Naive thymus-derived CD4-positive, alpha-beta T cell (primary cell): Measurements from ENCODE around the gene PIGQ. TPM values are rescaled to one million over a fixed set of nuclear protein-coding genes. Genes with fewer than 3 reads are reported as not detected.

Experiments
- ATAC-seq: fragments of 150-1000 bp; cut with Tn5 transposase; 2 replicates; pipeline ENCODE4 v1.10.0; 2021; ENCODE audit warnings: mild to moderate bottlenecking, moderate library complexity
- CTCF ChIA-PET: fragments of 350-600 bp; sonication (Branson Sonifier 250); formaldehyde crosslinking; loops from one replicate; lab custom pipeline; 2021; ENCODE audit warnings: antibody characterized with exemption; lab: Charles Lee
- POLR2A ChIA-PET: fragments of 350-600 bp; sonication (Branson Sonifier 250); formaldehyde crosslinking; loops from one replicate; lab custom pipeline; 2021; ENCODE audit warnings: antibody characterized with exemption, inconsistent platforms; lab: Charles Lee
- DNase-seq, 9 donors: peaks; one replicate each; pipeline versions ENCODE4 v3.0.0 to v3.0.0-alpha.2; 2020 to 2022; ENCODE audit warnings: mixed read lengths in 1 of 9
- H3K27ac ChIP-seq: one replicate; pipeline ENCODE4 v1.7.0; 2013; ENCODE audit warnings: mild to moderate bottlenecking, low read depth, low read length, moderate library complexity
- H3K27me3 ChIP-seq, 2 donors: one replicate each; pipeline ENCODE4 v1.7.0; 2013; ENCODE audit warnings: low read length in 2 of 2, mild to moderate bottlenecking in 2 of 2, moderate library complexity in 2 of 2; ENCODE audit not compliant: control insufficient read depth in 2 of 2, insufficient read depth in 2 of 2
- H3K36me3 ChIP-seq, 3 experiments: 1 replicate in 2 of 3; 2 replicates in 1 of 3; pipeline ENCODE4 v1.7.0; 2013; ENCODE audit warnings: low read length in 3 of 3, mild to moderate bottlenecking in 3 of 3, moderate library complexity in 1 of 3; ENCODE audit not compliant: insufficient read depth in 3 of 3, control insufficient read depth in 2 of 3
- H3K4me1 ChIP-seq, 2 donors: one replicate each; pipeline ENCODE4 v1.7.0; 2013; ENCODE audit warnings: low read length in 2 of 2, mild to moderate bottlenecking in 2 of 2, moderate library complexity in 1 of 2; ENCODE audit not compliant: control insufficient read depth in 2 of 2, insufficient read depth in 2 of 2
- H3K4me3 ChIP-seq: 2 replicates; pipeline ENCODE4 v1.7.0; 2013; ENCODE audit warnings: mild to moderate bottlenecking, low read length
- H3K9me3 ChIP-seq, 3 experiments: 1 replicate in 2 of 3; 2 replicates in 1 of 3; pipeline ENCODE4 v1.7.0; 2013; ENCODE audit warnings: low read length in 3 of 3; ENCODE audit not compliant: control insufficient read depth in 2 of 3
- H3K27ac Mint-ChIP-seq, 9 donors: one replicate each; pipeline ENCODE4 v1.8.0; 2020 to 2022; ENCODE audit warnings: mixed read lengths in 9 of 9, mild to moderate bottlenecking in 8 of 9, moderate library complexity in 5 of 9, inconsistent platforms in 2 of 9
- H3K27me3 Mint-ChIP-seq, 5 donors: one replicate each; pipeline ENCODE4 v1.8.0; 2021 to 2022; ENCODE audit warnings: mixed read lengths in 5 of 5, mild to moderate bottlenecking in 1 of 5
- H3K36me3 Mint-ChIP-seq, 5 donors: one replicate each; pipeline ENCODE4 v1.8.0; 2020 to 2022; ENCODE audit warnings: mixed read lengths in 5 of 5, mild to moderate bottlenecking in 3 of 5, inconsistent platforms in 1 of 5
- H3K4me1 Mint-ChIP-seq, 7 donors: one replicate each; pipeline ENCODE4 v1.8.0; 2020 to 2022; ENCODE audit warnings: mixed read lengths in 7 of 7, mild to moderate bottlenecking in 3 of 7, inconsistent platforms in 1 of 7
- H3K4me3 Mint-ChIP-seq, 10 donors: one replicate each; pipeline ENCODE4 v1.8.0; 2020 to 2022; ENCODE audit warnings: mild to moderate bottlenecking in 10 of 10, mixed read lengths in 10 of 10, moderate library complexity in 6 of 10, inconsistent platforms in 2 of 10
- H3K9me3 Mint-ChIP-seq, 11 donors: one replicate each; pipeline ENCODE4 v1.8.0; 2020 to 2022; ENCODE audit warnings: mixed read lengths in 11 of 11, mild to moderate bottlenecking in 4 of 11, inconsistent platforms in 1 of 11, moderate library complexity in 1 of 11
- intact Hi-C, 2 donors: fragments of 100-400 bp; cut with micrococcal nuclease; formaldehyde crosslinking; loops; one replicate each; pipeline ENCODE4 v1.15.1; 2023
- polyA plus RNA-seq, 2 donors: library from polyadenylated mRNA; unstranded; fragments of 300-500 nt; fragmentation: Illumina TruSeq; gene quantifications; one replicate each; pipeline ENCODE4 v1.2.3, GENCODE V29; 2021
- total RNA-seq, 6 experiments: library from RNA in 5 of 6; stranded (reverse) in 5 of 6; gene quantifications; 1 replicate in 5 of 6; 2 replicates in 1 of 6; pipeline ENCODE4 v1.2.3 and lab custom pipeline; 2021 to 2026

The PIGQ gene
- total and polyA plus RNA-seq, 7 experiments from 2014 or later = 12.3 to 63.0 (median 43.4) TPM

- DNase-seq (no peak), ATAC-seq (no peak)
- no peak overlapping the region for H3K27ac ChIP-seq
- intact Hi-C loops = no loop called here
- Mint-ChIP-seq H3K9me3 (no peaks in the 10 kb centered on the region), H3K27me3 (no peaks in the 10 kb centered on the region), H3K4me1 (peaks cover 2 to 15% (median 10%) of the 10 kb centered on the region in 7 donors), H3K4me3 (no peak overlapping the region), H3K27ac (no peak overlapping the region), H3K36me3 (peaks cover 0 to 4% (median 0%) of the 10 kb centered on the region in 5 donors)
- POLR2A ChIA-PET = no interaction called here
- CTCF ChIA-PET = no interaction called here
- no peaks in the 10 kb centered on the region for H3K9me3 ChIP-seq
- H3K36me3 ChIP-seq = peaks cover 0 to 26% (median 0%) of the 10 kb centered on the region in 3 experiments
- H3K4me3 ChIP-seq = no peak overlapping the region
- H3K4me1 ChIP-seq = peaks cover 10 to 13% of the 10 kb centered on the region in 2 donors
- no peaks in the 10 kb centered on the region for H3K27me3 ChIP-seq
Measured at GRCh38 chr16:534135-534534, 35.6 kb upstream of the PIGQ start.

- ChIA-PET POLR2A (no interaction called here), CTCF (no interaction called here)
- Histone ChIP-seq H3K27me3 (no peaks in the 10 kb centered on the region), H3K36me3 (peaks cover 0 to 34% (median 0%) of the 10 kb centered on the region in 3 experiments), H3K4me3 (no peak overlapping the region), H3K9me3 (no peaks in the 10 kb centered on the region), H3K27ac (no peak overlapping the region), H3K4me1 (peaks cover 2 to 5% of the 10 kb centered on the region in 2 donors)
- ATAC-seq = peak; percentile 4
- H3K27me3 Mint-ChIP-seq = no peaks in the 10 kb centered on the region
- no peak overlapping the region for H3K27ac Mint-ChIP-seq
- intact Hi-C loops = no loop called here
- peaks cover 0 to 4% (median 0%) of the 10 kb centered on the region in 5 donors for H3K36me3 Mint-ChIP-seq
- H3K4me3 Mint-ChIP-seq = no peak overlapping the region
- no peaks in the 10 kb centered on the region for H3K9me3 Mint-ChIP-seq
- no peak for DNase-seq
- peaks cover 0 to 7% (median 6%) of the 10 kb centered on the region in 7 donors for H3K4me1 Mint-ChIP-seq
Measured at GRCh38 chr16:534856-535445, 34.8 kb upstream of the PIGQ start.

GRCh38 chr16:535446-536405 lies 34.0 kb upstream of the PIGQ start:
- DNase-seq = no peak
- Histone ChIP-seq H3K4me3 (no peak overlapping the region), H3K4me1 (no peaks in the 10 kb centered on the region), H3K27me3 (no peaks in the 10 kb centered on the region), H3K27ac (no peak overlapping the region), H3K9me3 (no peaks in the 10 kb centered on the region), H3K36me3 (peaks cover 0 to 34% (median 0%) of the 10 kb centered on the region in 3 experiments)
- H3K4me1 Mint-ChIP-seq = peaks cover 0 to 3% (median 0%) of the 10 kb centered on the region in 7 donors
- H3K9me3 Mint-ChIP-seq = no peaks in the 10 kb centered on the region
- H3K4me3 Mint-ChIP-seq = no peak overlapping the region
- peak; percentile 60 for ATAC-seq
- intact Hi-C loops = no loop called here
- ChIA-PET POLR2A (no interaction called here), CTCF (no interaction called here)
- H3K27me3 Mint-ChIP-seq = no peaks in the 10 kb centered on the region
- H3K27ac Mint-ChIP-seq = no peak overlapping the region
- peaks cover 0 to 4% (median 0%) of the 10 kb centered on the region in 5 donors for H3K36me3 Mint-ChIP-seq

GRCh38 chr16:536746-537145 lies 33.0 kb upstream of the PIGQ start:
- no peak overlapping the region for H3K27ac Mint-ChIP-seq
- intact Hi-C loops = no loop called here
- CTCF ChIA-PET = no interaction called here

GRCh38 chr16:537415-538335 lies 32.1 kb upstream of the PIGQ start:
- ChIA-PET CTCF (no interaction called here), POLR2A (no interaction called here)
- Histone ChIP-seq H3K9me3 (no peaks in the 10 kb centered on the region), H3K36me3 (peaks cover 0 to 34% (median 0%) of the 10 kb centered on the region in 3 experiments), H3K27me3 (no peaks in the 10 kb centered on the region), H3K4me3 (no peak overlapping the region), H3K27ac (no peak overlapping the region), H3K4me1 (no peaks in the 10 kb centered on the region)
- no peaks in the 10 kb centered on the region for H3K27me3 Mint-ChIP-seq
- H3K27ac Mint-ChIP-seq = no peak overlapping the region
- intact Hi-C loops = no loop called here
- H3K36me3 Mint-ChIP-seq = peaks cover 0 to 8% (median 0%) of the 10 kb centered on the region in 5 donors
- no peak overlapping the region for H3K4me3 Mint-ChIP-seq
- DNase-seq (no peak), ATAC-seq (no peak)
- H3K9me3 Mint-ChIP-seq = no peaks in the 10 kb centered on the region
- H3K4me1 Mint-ChIP-seq = peaks cover 0 to 3% (median 0%) of the 10 kb centered on the region in 7 donors

More at GRCh38 chr16:536746-537145, 33.0 kb upstream of the PIGQ start:
- H3K9me3 ChIP-seq = no peaks in the 10 kb centered on the region
- no peak overlapping the region for H3K4me3 Mint-ChIP-seq
- no peaks in the 10 kb centered on the region for H3K4me1 ChIP-seq
- no peak overlapping the region for H3K4me3 ChIP-seq
- POLR2A ChIA-PET = no interaction called here
- H3K4me1 Mint-ChIP-seq = peaks cover 0 to 3% (median 0%) of the 10 kb centered on the region in 7 donors
- ATAC-seq = no peak
- no peaks in the 10 kb centered on the region for H3K27me3 Mint-ChIP-seq
- DNase-seq = no peak
- H3K27ac ChIP-seq = no peak overlapping the region
- H3K36me3 Mint-ChIP-seq = peaks cover 0 to 4% (median 0%) of the 10 kb centered on the region in 5 donors
- no peaks in the 10 kb centered on the region for H3K27me3 ChIP-seq
- no peaks in the 10 kb centered on the region for H3K9me3 Mint-ChIP-seq
- peaks cover 0 to 34% (median 0%) of the 10 kb centered on the region in 3 experiments for H3K36me3 ChIP-seq

GRCh38 chr16:539901-540530 lies 29.8 kb upstream of the PIGQ start:
- ChIA-PET POLR2A (no interaction called here), CTCF (interaction anchor here (0.5 kb wide), 1 partner anchor 39 kb away, joined by 4 read pairs; no protein-coding TSS in a partner anchor)
- Histone ChIP-seq H3K36me3 (peaks cover 0 to 33% (median 0%) of the 10 kb centered on the region in 3 experiments), H3K4me3 (no peak overlapping the region), H3K4me1 (no peaks in the 10 kb centered on the region), H3K27me3 (no peaks in the 10 kb centered on the region), H3K9me3 (no peaks in the 10 kb centered on the region), H3K27ac (no peak overlapping the region)
- DNase-seq (no peak), ATAC-seq (no peak)
- peaks cover 0 to 6% (median 0%) of the 10 kb centered on the region in 7 donors for H3K4me1 Mint-ChIP-seq
- H3K4me3 Mint-ChIP-seq = no peak overlapping the region
- H3K27me3 Mint-ChIP-seq = no peaks in the 10 kb centered on the region
- intact Hi-C loops = no loop called here
- no peaks in the 10 kb centered on the region for H3K9me3 Mint-ChIP-seq
- H3K36me3 Mint-ChIP-seq = peaks cover 0 to 11% (median 0%) of the 10 kb centered on the region in 5 donors
- no peak overlapping the region for H3K27ac Mint-ChIP-seq
